Neural cell (in vitro differentiated cells): ENCODE measurements around the gene MAN2B2. TPM values are rescaled to one million over a fixed set of nuclear protein-coding genes. Genes with fewer than 3 reads are reported as not detected.

Experiments
- H2AFZ ChIP-seq: fragments of 200-600, 300-800 bp; sonication (generic), shearing (Covaris generic); 2 replicates; pipeline ENCODE4 v1.6.0; 2014; ENCODE audit warnings: low read depth, mild to moderate bottlenecking, antibody characterized with exemption, low read length, moderate library complexity
- H3F3A ChIP-seq: fragments of 200-600 bp; shearing (Covaris generic); 2 replicates; pipeline ENCODE4 v1.6.1; 2016; ENCODE audit warnings: mild to moderate bottlenecking, moderate library complexity, mixed read lengths, antibody characterized with exemption, low read length; ENCODE audit not compliant: insufficient read depth, poor library complexity, severe bottlenecking
- H3K27ac ChIP-seq: fragments of 200-600, 300-800 bp; sonication (generic), shearing (Covaris generic); 2 replicates; pipeline ENCODE4 v1.5.1; 2014; ENCODE audit warnings: mild to moderate bottlenecking, low read length, moderate library complexity
- H3K27me3 ChIP-seq: fragments of 300-800, 200-600 bp; sonication (generic), shearing (Covaris generic); 2 replicates; pipeline ENCODE4 v1.6.0; 2014; ENCODE audit warnings: mild to moderate bottlenecking, low read depth, low read length, moderate library complexity; ENCODE audit not compliant: insufficient read depth
- H3K36me3 ChIP-seq: fragments of 300-800, 200-600 bp; sonication (generic), shearing (Covaris generic); 2 replicates; pipeline ENCODE4 v1.5.1; 2014; ENCODE audit warnings: mild to moderate bottlenecking, antibody characterized with exemption, low read length, moderate library complexity; ENCODE audit not compliant: insufficient read depth
- H3K4me2 ChIP-seq: fragments of 300-800, 200-600 bp; sonication (generic), shearing (Covaris generic); 2 replicates; pipeline ENCODE4 v1.6.0; 2014; ENCODE audit warnings: mild to moderate bottlenecking, low read length
- H3K4me3 ChIP-seq: fragments of 300-800, 200-600 bp; sonication (generic), shearing (Covaris generic); 2 replicates; pipeline ENCODE4 v1.5.1; 2014; ENCODE audit warnings: mild to moderate bottlenecking, low read length, moderate library complexity
- H3K79me2 ChIP-seq: fragments of 200-600 bp; shearing (Covaris generic); replicated peaks from 2 replicates; pipeline ENCODE4 v1.6.0; 2014; ENCODE audit warnings: mild to moderate bottlenecking, low read length, moderate library complexity; ENCODE audit not compliant: insufficient read depth
- H3K9ac ChIP-seq: fragments of 300-800, 200-600 bp; sonication (generic), shearing (Covaris generic); 2 replicates; pipeline ENCODE4 v1.6.1; 2016; ENCODE audit warnings: mild to moderate bottlenecking, low read length, mixed read lengths
- H3K9me2 ChIP-seq: fragments of 200-600 bp; shearing (Covaris generic); 2 replicates; pipeline ENCODE4 v1.6.1; 2016; ENCODE audit warnings: mild to moderate bottlenecking, low read length, mixed read lengths; ENCODE audit not compliant: insufficient read depth
- H3K9me3 ChIP-seq: fragments of 200-600, 300-800 bp; sonication (generic), shearing (Covaris generic); 2 replicates; pipeline ENCODE4 v1.6.1; 2016; ENCODE audit warnings: mild to moderate bottlenecking, mixed run types, low read length, moderate library complexity, mixed read lengths
- H4K20me1 ChIP-seq: fragments of 200-600 bp; shearing (Covaris generic); 2 replicates; pipeline ENCODE4 v1.6.1; 2016; ENCODE audit warnings: mild to moderate bottlenecking, mixed run types; ENCODE audit not compliant: insufficient read depth
- CTCF ChIP-seq: fragments of 450-650 bp; IDR thresholded peaks from 2 replicates; pipeline ENCODE4 v1.5.1; 2014; ENCODE audit warnings: antibody characterized with exemption, mild to moderate bottlenecking, moderate library complexity; ENCODE audit not compliant: poor library complexity, severe bottlenecking
- EP300 ChIP-seq: fragments of 450-650 bp; conservative IDR thresholded peaks from 2 replicates; pipeline ENCODE4 v1.6.1; 2014; ENCODE audit warnings: antibody characterized with exemption, mild to moderate bottlenecking, moderate library complexity; ENCODE audit not compliant: poor library complexity, severe bottlenecking
- EZH2 ChIP-seq: fragments of 200-600, 300-800 bp; shearing (Covaris generic), sonication (generic); IDR thresholded peaks from 2 replicates; pipeline ENCODE4 v1.6.1; 2014; ENCODE audit warnings: antibody characterized with exemption, low read length, borderline replicate concordance, mild to moderate bottlenecking; ENCODE audit not compliant: insufficient read depth, poor library complexity, severe bottlenecking
- MXI1 ChIP-seq: fragments of 450-650 bp; conservative IDR thresholded peaks from 2 replicates; pipeline ENCODE4 v1.6.1; 2014; ENCODE audit warnings: antibody characterized with exemption, mild to moderate bottlenecking; ENCODE audit not compliant: poor library complexity, severe bottlenecking
- POLR2AphosphoS5 ChIP-seq: IDR thresholded peaks from 2 replicates; pipeline ENCODE4 v1.6.1; 2012
- RAD21 ChIP-seq: fragments of 450-650 bp; conservative IDR thresholded peaks from 2 replicates; pipeline ENCODE4 v1.6.1; 2014; ENCODE audit warnings: antibody characterized with exemption, mild to moderate bottlenecking, moderate library complexity
- REST ChIP-seq: IDR thresholded peaks from 2 replicates; pipeline ENCODE4 v1.6.1; 2012; ENCODE audit warnings: borderline replicate concordance
- SMC3 ChIP-seq: fragments of 450-650 bp; conservative IDR thresholded peaks from 2 replicates; pipeline ENCODE4 v1.6.1; 2014; ENCODE audit warnings: antibody characterized with exemption, mild to moderate bottlenecking, moderate library complexity; ENCODE audit not compliant: poor library complexity
- TAF1 ChIP-seq: IDR thresholded peaks from 2 replicates; pipeline ENCODE4 v1.6.1; 2012; ENCODE audit warnings: low read depth
- polyA plus RNA-seq: library from polyadenylated mRNA; depleted of rRNA; stranded (reverse); fragments of >200 nt; gene quantifications from 2 replicates; pipeline ENCODE4 v1.2.3, GENCODE V29; 2014

MAN2B2 gene
- polyA plus RNA-seq, 1 donor from 2014 or later: 7.5 TPM

- no peak overlapping the region for H3K27ac ChIP-seq
- H3K4me2 ChIP-seq: no peak overlapping the region
- no peaks in the 10 kb centered on the region for H3F3A ChIP-seq
- H3K9me3 ChIP-seq: no peaks in the 10 kb centered on the region
- H3K36me3 ChIP-seq: peaks cover 6% of the 10 kb centered on the region
- H3K9me2 ChIP-seq: no peaks in the 10 kb centered on the region
- H3K4me3 ChIP-seq: no peak overlapping the region
- no peaks in the 10 kb centered on the region for H3K27me3 ChIP-seq
- no peak overlapping the region for H3K9ac ChIP-seq
- no peaks in the 10 kb centered on the region for H4K20me1 ChIP-seq
- no peaks in the 10 kb centered on the region for H3K79me2 ChIP-seq
- TF ChIP-seq POLR2AphosphoS5 (no peak), SMC3 (no peak), EP300 (no peak), EZH2 (no peak), CTCF (no peak), RAD21 (no peak), REST (no peak), TAF1 (no peak), MXI1 (no peak)
- no peak overlapping the region for H2AFZ ChIP-seq
Measured at GRCh38 chr4:6616087-6616995, 41.4 kb downstream of the MAN2B2 start.

- no peaks in the 10 kb centered on the region for H3K27me3 ChIP-seq
- no peaks in the 10 kb centered on the region for H3K79me2 ChIP-seq
- H3K27ac ChIP-seq: no peak overlapping the region
- H3K4me2 ChIP-seq: no peak overlapping the region
- no peaks in the 10 kb centered on the region for H3K9me2 ChIP-seq
- no peak overlapping the region for H3K4me3 ChIP-seq
- H3F3A ChIP-seq: no peaks in the 10 kb centered on the region
- TF ChIP-seq POLR2AphosphoS5 (no peak), TAF1 (no peak), EZH2 (no peak), REST (no peak), RAD21 (no peak), MXI1 (no peak), SMC3 (no peak), CTCF (no peak), EP300 (no peak)
- peaks cover 6% of the 10 kb centered on the region for H3K36me3 ChIP-seq
- no peaks in the 10 kb centered on the region for H4K20me1 ChIP-seq
- no peak overlapping the region for H2AFZ ChIP-seq
- H3K9me3 ChIP-seq: no peaks in the 10 kb centered on the region
- no peak overlapping the region for H3K9ac ChIP-seq
Measured at GRCh38 chr4:6617246-6617645, 42.3 kb downstream of the MAN2B2 start.
